Heart left ventricle (tissue), 16 donors: ENCODE results near the gene RNF26. TPM values are rescaled to one million over a fixed set of nuclear protein-coding genes. Genes with fewer than 3 reads are reported as not detected.

Experiments used
- ATAC-seq, 4 donors: fragments of 200-7000 bp; cut with Tn5 transposase; one replicate each; pipeline ENCODE4 v1.9.1; 2020 to 2022; ENCODE audit warnings: moderate library complexity in 4 of 4, mild to moderate bottlenecking in 3 of 4, moderate number of reproducible peaks in 1 of 4
- DNase-seq, 5 donors: peaks; one replicate each; pipeline ENCODE4 v3.0.0-alpha.2; 2020
- H3K27ac ChIP-seq, 12 donors: fragments of 200-600 bp; sonication (generic) in 4 of 12; one replicate each; pipeline versions ENCODE4 v1.5.0 to v1.8.0; 2016 to 2022; ENCODE audit warnings: mild to moderate bottlenecking in 2 of 12
- H3K27me3 ChIP-seq, 9 donors: fragments of 200-600 bp; sonication (generic) in 2 of 9; one replicate each; pipeline versions ENCODE4 v1.5.1 to v1.8.0; 2016 to 2022; ENCODE audit warnings: mild to moderate bottlenecking in 3 of 9
- H3K36me3 ChIP-seq, 9 donors: fragments of 200-600 bp; sonication (generic) in 2 of 9; one replicate each; pipeline versions ENCODE4 v1.5.0 to v1.8.0; 2018 to 2022; ENCODE audit warnings: mild to moderate bottlenecking in 2 of 9
- H3K4me1 ChIP-seq, 12 donors: fragments of 200-600 bp; sonication (generic) in 4 of 12; one replicate each; pipeline versions ENCODE4 v1.5.0 to v1.8.0; 2016 to 2022; ENCODE audit warnings: mild to moderate bottlenecking in 3 of 12
- H3K4me3 ChIP-seq, 12 donors: fragments of 200-600 bp; sonication (generic) in 4 of 12; one replicate each; pipeline versions ENCODE4 v1.5.0 to v1.8.0; 2017 to 2022; ENCODE audit warnings: mild to moderate bottlenecking in 9 of 12, moderate library complexity in 4 of 12
- H3K9me3 ChIP-seq, 12 donors: fragments of 200-600 bp; sonication (generic) in 4 of 12; one replicate each; pipeline versions ENCODE4 v1.5.0 to v1.8.0; 2016 to 2022; ENCODE audit warnings: mild to moderate bottlenecking in 1 of 12
- CTCF ChIP-seq, 12 donors: fragments of 200-600 bp; sonication (generic) in 4 of 12; IDR thresholded peaks; one replicate each; pipeline versions ENCODE4 v1.5.0 to v1.8.0; 2018 to 2022; ENCODE audit warnings: antibody characterized with exemption in 12 of 12, mild to moderate bottlenecking in 5 of 12
- POLR2A ChIP-seq, 2 donors: fragments of 450-650 bp; IDR thresholded peaks; one replicate each; pipeline ENCODE4 v1.6.1; 2017; ENCODE audit warnings: antibody characterized with exemption in 2 of 2, mild to moderate bottlenecking in 2 of 2, moderate library complexity in 2 of 2
- whole genome bisulfite sequencing, 4 donors: extraction: QIAGEN DNeasy Blood & Tissue Kit in 2 of 4; methylation state at CpG; one replicate each; pipeline versions ENCODE4 v1.1.5 to v1.1.7; 2013 to 2018; 5-methylcytosine and 5-hydroxymethylcytosine counted together
- intact Hi-C, 10 donors: fragments of 100-400 bp; cut with DNase I; formaldehyde crosslinking; loops; one replicate each; pipeline versions ENCODE4 v1.11.1 to v1.14.2; 2022
- polyA plus RNA-seq, 2 donors: library from polyadenylated mRNA; stranded (reverse); fragments of 200-250 nt; gene quantifications; one replicate each; pipeline ENCODE4 v1.2.3, GENCODE V29; 2013
- total RNA-seq, 9 donors: library from RNA; depleted of rRNA in 2 of 9; stranded (reverse); fragments of >200 nt in 2 of 9; fragmentation: NEBNext Ultra II Directional in 3 of 9; extraction: Animal tissue kit (Norgen Biotek cat#: 25700) in 3 of 9; gene quantifications; one replicate each; pipeline versions ENCODE4 v1.1.0 to v1.2.4, GENCODE V29; 2016 to 2023
- donor health status: ischemic (EF 13 %, LVEDD 7.1; RV severe dilation, severe dysfunction).
- donor health status: healthy with polysubstance abuse.
- donor health status: DM: no; HTN: yes; CAD: no.
- donor health status: DM: no; HTN: no; CAD: no.
- donor health status: ischemic (EF 25% LVEDD 6.9; RV normal size, moderate dysfunction).
- donor health status: ischemic (EF 25% LVEDD 5.7; RV mildly dilated, moderate dysfunction).
- donor health status: healthy.
- donor health status: DM: yes; HTN: yes; CAD: no.
- donor health status: ischemic (EF 35%, LVEDD 5.7; RV mildly dilated, moderate dysfunction).
- donor health status: nonischemic (EF 11% LVEDD 7.7; RV severe dilation, severe dysfunction).
- donor health status: DM: yes; HTN: yes; CAD: no.
- donor health status: PGD.
- donor health status: ischemic (EF 29% LVEDD 5.4; RV normal size, mild dysfunction).
- donor health status: nonischemic (EF 23%, LVEDD 6.1; RV moderate dilation, normal function).

RNF26 gene
- total and polyA plus RNA-seq, 11 donors: 6.2 to 22.4 (median 11.8) TPM

GRCh38 chr11:119298726-119299125, 35.6 kb upstream of the RNF26 start:
- Histone ChIP-seq H3K27ac (peak overlapping the region in 11 of 12 donors; percentile 8 to 82 (median 56)), H3K27me3 (no peaks in the 10 kb centered on the region), H3K9me3 (no peaks in the 10 kb centered on the region), H3K4me3 (no peak overlapping the region), H3K4me1 (peaks cover 0 to 38% (median 10%) of the 10 kb centered on the region in 12 donors), H3K36me3 (peaks cover 0 to 85% (median 72%) of the 10 kb centered on the region in 9 donors)
- 46 to 74% (median 59%) methylated on average over 2 of the region's 2 CpGs for WGBS, 4 donors
- DNase-seq: peak; percentile 57 to 86 (median 72)
- ATAC-seq: peak; percentile 89 to 96 (median 92)
- intact Hi-C loops: no loop called here
- TF ChIP-seq POLR2A (IDR thresholded peaks at IDR 0.05): no peak

- WGBS, 4 donors: 94 to 96% (median 95%) methylated on average over 9 of the region's 9 CpGs
- Histone ChIP-seq H3K27me3 (no peaks in the 10 kb centered on the region), H3K4me3 (no peak overlapping the region), H3K27ac (peak overlapping the region in 3 of 12 donors; percentile 3 to 37 (median 26)), H3K36me3 (peaks cover 0 to 90% (median 77%) of the 10 kb centered on the region in 9 donors), H3K9me3 (no peaks in the 10 kb centered on the region), H3K4me1 (peaks cover 0 to 38% (median 10%) of the 10 kb centered on the region in 12 donors)
- DNase-seq: no peak
- no peak for TF ChIP-seq POLR2A (IDR thresholded peaks at IDR 0.05)
- no peak for TF ChIP-seq CTCF (IDR thresholded peaks at IDR 0.05)
- intact Hi-C loops: no loop called here
- ATAC-seq: no peak
Observed at GRCh38 chr11:119299416-119299815, 34.9 kb upstream of the RNF26 start.

- Histone ChIP-seq H3K27ac (peak overlapping the region in 6 of 12 donors; percentile 3 to 37 (median 18)), H3K9me3 (no peaks in the 10 kb centered on the region), H3K4me3 (no peak overlapping the region), H3K27me3 (no peaks in the 10 kb centered on the region), H3K36me3 (peaks cover 0 to 96% (median 77%) of the 10 kb centered on the region in 9 donors), H3K4me1 (peaks cover 0 to 38% (median 10%) of the 10 kb centered on the region in 12 donors)
- intact Hi-C loops: no loop called here
- peak in 1 of 4 donors; percentile 43 for ATAC-seq
- no peak for TF ChIP-seq CTCF (IDR thresholded peaks at IDR 0.05)
- no peak for TF ChIP-seq POLR2A (IDR thresholded peaks at IDR 0.05)
- WGBS, 4 donors: 59 to 70% (median 68%) methylated on average over 3 of the region's 3 CpGs
- no peak for DNase-seq
Observed at GRCh38 chr11:119300198-119300964, 33.9 kb upstream of the RNF26 start.

GRCh38 chr11:119303227-119303718, 31.1 kb upstream of the RNF26 start:
- Histone ChIP-seq H3K27ac (no peak overlapping the region), H3K4me1 (peaks cover 0 to 34% (median 10%) of the 10 kb centered on the region in 12 donors), H3K36me3 (peaks cover 0 to 96% (median 66%) of the 10 kb centered on the region in 9 donors), H3K4me3 (no peak overlapping the region), H3K9me3 (no peaks in the 10 kb centered on the region), H3K27me3 (no peaks in the 10 kb centered on the region)
- WGBS, 4 donors: 89 to 93% (median 92%) methylated on average over 5 of the region's 5 CpGs
- ATAC-seq: no peak
- TF ChIP-seq POLR2A (IDR thresholded peaks at IDR 0.05) (no peak), CTCF (IDR thresholded peaks at IDR 0.05) (no peak)
- intact Hi-C loops: no loop called here
- DNase-seq: no peak
